Fibroblast of the conjunctiva (primary cell): ENCODE data around the gene VAT1L.
"Not testable (repeated sequence)": the region's sequence is repeated elsewhere in the genome, so short reads cannot be mapped to it uniquely, and the experiment has no call there.

ENCODE experiments used
- DNase-seq: peaks from one replicate; pipeline ENCODE4 v3.0.0-alpha.2; 2010; ENCODE audit warnings: low read depth

VAT1L gene

DNA sequence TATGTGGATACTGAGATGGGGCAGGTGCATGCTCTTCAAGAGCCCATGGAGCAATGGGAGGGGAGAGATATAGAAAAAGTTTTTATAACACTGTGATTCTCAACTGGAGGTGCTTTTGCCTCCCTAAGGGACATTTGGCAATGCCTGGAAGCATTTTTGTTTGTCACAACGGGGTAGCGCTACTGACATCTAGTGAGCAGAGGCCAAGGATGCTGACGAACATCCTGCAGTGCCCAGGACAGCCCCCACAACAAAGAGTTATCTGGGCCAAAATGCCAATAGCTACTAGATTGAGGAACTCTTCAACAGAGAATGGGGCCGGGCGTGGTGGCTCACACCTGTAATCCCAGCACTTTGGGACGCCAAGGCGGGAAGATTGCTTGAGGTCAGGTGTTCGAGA is 166.8 kb downstream of the VAT1L start:
- no peak for DNase-seq

DNA sequence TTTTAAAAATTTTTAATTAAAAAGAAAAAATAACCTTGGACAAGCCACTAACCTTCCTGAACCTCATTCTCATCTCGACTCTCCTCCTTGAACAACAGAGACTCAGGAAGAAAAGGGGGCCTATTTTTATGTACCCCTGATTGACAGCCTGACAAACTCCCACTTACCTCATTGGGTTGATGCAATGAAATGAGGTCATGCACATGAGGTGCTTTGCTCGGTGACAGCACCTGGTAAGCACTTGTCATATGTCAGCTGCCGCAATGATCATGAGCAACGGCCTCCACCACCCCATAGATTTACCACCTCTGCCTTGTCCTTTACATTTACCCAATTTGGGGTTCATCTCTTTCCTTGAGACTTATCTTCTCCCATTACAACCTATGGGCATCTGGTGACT is 167.9 kb downstream of the VAT1L start:
- no peak for DNase-seq

DNA sequence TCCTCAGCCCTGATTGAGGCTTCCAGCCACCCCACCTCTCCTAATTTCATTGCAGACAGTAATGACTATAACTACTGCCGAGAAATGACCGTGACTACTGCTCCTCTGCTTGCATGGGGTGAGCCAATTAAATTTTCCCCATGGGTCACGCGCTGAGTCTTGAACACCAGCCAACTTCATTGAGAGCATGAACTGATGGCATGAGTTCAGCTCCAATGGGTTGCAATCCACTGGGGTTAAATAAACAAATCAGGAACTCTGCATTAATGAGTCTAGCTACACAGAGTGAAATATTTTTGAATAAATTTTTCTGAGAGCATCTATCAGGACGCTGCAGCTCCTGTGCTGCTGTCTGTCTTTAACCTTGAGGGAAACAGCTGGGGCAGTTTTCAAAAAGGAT is 172.4 kb downstream of the VAT1L start:
- DNase-seq: no peak

DNA sequence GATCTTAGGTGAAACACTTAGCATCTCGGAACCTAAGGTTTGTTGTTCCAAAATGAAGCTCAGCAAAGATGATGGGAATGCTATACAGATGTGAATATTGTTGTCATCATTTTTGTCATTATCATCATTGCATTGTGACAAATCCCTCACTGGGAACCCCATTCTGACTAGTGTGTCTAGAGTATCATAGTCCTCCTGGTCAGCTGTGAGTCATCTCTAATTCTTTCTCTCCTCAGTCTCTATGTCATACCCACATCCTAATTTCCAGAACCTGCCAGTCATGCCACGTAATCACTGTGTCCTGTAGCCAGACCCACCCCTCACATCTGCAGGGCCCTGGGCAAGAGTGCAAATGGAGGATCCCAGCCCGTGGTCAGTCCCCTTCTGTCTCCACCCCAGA is 173.4 kb downstream of the VAT1L start:
- no peak for DNase-seq

DNA sequence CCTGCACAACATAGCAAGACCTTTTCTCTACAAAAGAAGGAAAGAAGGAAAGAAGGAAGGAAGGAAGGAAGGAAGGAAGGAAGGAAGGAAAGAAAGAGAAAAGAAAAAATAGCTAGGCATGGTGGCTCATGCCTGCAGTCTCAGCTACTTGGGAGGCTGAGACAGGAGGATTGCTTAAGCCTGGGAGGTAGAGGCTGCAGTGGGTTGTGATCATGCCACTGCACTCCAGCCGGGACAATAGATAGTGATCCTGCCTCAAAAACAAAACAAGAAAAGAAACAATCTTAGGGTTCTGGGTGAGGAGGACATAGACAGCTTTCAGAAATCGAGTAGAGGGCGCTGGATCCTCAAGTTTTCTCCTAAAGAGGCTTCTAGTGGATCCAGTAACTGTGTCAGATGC is 174.3 kb downstream of the VAT1L start:
- DNase-seq: no peak

DNA sequence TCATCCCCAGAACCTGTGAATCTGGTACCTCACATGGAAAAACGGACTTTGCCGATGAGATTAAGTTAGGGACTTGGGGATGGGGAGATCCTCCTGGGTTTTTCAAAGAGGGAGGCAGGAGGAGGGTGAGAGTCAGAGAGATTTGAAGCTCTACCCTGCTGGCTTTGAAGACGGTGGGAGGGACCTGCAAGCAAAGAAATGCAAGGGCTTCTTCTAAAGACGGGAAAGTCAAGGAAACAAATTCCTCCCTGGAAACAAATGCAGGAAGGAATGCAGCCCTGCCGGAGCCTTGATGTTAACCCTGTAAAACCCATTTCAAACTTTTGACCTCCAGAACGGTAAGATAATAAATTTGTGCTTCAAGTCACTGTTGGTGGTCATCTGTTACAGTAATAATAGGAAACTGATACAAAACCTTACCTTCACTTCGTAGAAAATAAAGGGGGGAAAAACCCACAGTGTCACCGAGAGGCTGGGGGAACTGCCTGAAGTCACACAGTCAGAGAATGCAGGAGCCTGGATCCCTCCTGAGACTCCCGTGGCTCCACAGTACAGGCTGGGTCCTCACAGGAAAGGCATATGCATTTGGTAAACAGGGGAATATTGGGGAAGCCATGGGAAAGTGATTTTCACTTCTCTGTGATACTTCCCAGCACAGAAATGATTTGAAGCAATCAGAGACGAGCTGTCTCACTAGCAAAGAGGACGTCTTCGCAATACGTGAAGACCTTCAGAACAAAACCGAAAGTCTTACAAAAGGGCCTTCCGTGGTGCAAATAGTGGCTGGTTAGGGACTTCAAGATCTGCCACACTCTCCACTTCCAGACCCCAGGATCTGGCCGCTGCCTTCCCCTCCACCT is 175.1 kb downstream of the VAT1L start:
- no peak for DNase-seq

DNA sequence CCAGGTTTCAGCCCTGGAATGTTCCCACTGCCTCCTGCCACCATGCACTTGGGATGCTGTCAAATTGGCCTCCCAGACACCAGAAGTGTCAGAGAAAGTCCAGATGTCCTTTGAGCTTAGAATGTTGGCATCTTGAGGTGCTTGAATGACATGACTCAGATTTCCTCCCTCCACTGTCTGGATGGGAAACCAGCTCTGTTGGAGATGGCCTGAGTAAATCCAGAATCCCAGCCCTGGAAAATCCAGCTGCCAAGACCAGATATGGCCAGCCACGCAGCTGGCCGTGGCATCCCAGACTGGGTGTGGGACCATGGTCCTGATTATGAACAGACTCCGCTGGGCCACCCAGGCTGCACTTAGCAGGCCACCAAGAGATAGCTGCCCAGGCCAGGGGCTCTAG is 177.0 kb downstream of the VAT1L start:
- no peak for DNase-seq

DNA sequence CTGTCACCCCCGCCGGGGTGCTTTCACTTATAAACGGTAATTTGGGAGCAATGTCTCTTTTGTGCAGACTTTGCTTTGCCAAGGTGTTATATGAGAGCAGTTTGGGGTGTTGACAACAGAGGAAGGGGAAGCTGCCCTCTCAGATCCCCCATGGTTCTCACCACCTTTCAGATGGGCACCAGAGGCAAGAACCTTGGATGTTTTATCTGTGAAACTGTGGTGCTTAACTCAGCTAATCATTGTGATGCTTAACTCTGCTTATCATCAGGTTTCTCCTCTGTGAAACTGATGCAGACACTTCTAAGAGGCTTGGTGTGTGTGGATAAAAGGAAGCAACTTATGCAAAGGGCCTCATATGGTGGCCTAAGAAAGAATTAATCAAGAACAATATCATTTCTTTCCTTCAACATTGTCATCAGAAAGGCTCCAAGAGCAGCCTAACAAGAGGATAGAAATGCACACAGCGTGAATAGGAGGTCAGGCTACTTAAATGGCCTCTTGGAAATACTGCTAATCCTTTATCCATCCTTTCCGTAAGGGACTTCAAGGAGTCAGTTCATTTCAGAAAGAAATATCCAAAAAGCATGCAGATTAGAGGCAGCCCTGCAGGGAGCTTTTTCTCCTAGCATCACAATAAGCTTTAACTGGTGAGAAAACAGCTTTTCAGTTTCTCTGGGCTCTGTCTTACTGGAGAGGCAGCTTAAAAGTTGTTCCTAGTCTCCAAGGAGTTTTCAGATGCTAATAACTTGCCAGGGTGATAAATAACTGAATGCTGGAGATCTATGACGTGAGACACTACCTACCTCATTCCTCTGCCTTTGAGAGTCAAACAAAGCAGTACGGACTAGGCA is 178.9 kb downstream of the VAT1L start:
- no peak for DNase-seq

DNA sequence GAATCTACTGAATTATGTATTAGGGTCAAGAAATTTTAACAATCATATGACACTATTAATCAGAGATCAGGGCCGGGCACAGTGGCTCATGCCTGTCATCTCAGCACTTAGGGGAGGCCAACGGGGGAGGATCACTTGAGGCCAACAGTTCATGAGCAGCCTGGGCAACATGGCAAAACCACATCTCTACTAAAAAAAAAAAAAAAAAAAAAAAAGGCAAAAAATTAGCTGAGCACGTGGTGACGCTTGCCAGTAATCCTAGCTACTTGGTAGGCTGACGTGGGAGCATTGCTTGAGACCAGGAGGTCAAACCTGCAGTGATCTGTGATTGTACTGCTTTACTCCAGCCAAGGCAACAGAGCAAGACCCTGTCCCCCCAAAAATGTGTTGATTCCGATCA is 181.5 kb downstream of the VAT1L start:
- no peak for DNase-seq

DNA sequence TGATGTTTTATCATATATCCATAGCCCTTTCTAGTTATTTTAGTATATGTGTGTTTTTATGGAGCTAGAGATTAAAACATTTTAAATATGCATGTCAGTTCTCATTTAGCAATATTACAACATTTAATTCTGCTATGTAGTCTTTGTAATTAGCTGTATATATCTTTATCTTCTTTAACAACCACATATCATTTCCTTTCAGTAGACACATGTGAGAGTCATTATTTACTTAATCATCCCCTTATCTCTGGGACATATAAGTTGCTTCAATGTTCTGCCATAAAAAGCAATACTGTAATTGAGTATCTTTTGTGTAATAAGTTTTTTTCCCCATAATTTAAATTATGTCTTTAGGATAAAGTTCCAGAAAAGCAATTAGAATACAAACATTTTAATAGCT is 182.0 kb downstream of the VAT1L start:
- DNase-seq: no peak

DNA sequence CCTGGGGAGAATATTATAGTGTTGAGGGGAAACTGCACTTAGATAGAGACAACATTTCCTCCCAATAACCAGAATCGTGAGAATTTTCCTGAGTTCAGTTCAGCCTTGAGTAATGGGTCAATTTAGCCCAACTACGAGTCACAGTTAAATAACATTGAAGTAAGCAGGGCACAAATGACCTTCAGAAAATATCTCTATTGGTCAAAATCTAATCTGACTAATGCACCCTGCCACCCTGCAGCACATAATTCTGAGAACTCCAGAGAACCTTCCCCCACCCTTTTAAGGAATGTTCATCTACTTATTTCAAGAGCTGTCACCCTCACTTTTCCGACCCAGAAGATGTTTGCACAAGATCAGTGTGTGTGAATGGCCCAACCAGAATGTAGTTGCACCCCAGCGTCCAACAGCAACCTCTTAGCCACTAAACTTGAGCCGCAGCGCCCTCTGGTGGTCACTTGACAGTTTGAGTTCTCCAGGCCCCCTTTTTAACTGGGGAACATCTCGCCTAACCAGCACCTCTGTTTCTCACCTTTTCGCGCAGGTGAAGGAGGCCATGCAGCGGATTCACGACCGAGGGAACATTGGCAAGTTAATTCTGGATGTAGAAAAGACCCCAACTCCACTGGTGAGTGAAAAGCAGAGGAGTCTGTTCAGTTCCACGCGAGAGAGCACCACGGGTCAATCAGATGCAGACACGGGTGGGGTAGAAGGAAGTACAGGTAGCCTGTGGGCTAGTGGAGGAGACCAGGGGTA is 183.1 kb downstream of the VAT1L start:
- peak; percentile 55 for DNase-seq

DNA sequence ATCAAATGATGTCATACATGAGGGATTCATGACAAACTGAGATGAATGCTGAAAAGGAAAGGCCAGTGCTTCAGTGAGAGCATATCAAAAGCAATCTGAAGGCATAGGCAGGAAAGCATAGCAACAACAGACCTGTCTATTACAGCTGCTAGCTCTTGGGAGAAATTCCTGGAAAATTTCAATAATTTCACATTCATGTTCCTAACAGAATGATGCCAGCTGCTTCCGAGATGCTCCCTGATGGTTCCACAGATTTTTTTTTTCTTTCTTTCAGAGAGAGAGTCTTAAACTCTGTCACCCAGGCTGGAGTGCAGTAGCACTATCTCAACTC is 183.7 kb downstream of the VAT1L start:
- DNase-seq: no peak

DNA sequence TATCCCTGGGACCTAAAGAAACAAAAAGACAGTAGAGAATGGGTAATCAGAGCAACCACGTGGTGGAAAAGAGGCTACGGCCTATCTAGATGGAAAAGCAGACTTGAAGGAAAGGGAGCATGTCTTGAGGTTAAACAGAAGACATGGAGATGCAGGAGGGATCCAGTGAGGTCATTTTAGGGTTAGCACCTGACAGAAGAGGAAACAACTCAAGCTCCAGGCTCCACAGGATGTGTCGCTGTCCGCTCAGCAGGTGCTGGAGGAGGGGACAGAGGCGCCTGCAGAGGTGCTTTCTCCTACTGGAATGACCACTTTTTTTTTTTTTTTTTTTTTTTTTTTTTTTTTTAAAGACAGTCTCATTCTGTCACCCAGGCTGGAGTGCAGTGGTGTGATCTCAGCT is 186.5 kb downstream of the VAT1L start:
- DNase-seq: no peak

DNA sequence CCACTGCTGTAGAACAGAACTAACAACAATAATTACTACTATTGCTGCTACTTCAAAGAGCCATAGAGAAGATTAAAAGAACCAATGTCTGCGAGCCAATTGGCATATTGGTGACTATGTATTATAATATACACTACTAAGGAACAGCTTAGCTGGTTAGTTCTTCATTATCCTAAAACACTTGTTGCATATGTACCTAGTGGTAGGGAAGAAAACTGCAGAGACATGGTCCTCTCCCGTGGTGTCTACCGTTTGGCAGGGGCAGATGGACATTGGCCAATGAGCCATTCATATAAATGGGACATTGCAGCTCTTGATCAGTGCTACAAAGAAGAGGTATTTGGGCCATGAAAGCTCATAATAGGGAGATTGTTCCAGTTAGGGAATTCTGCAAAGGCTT is 187.6 kb downstream of the VAT1L start:
- DNase-seq: no peak

DNA sequence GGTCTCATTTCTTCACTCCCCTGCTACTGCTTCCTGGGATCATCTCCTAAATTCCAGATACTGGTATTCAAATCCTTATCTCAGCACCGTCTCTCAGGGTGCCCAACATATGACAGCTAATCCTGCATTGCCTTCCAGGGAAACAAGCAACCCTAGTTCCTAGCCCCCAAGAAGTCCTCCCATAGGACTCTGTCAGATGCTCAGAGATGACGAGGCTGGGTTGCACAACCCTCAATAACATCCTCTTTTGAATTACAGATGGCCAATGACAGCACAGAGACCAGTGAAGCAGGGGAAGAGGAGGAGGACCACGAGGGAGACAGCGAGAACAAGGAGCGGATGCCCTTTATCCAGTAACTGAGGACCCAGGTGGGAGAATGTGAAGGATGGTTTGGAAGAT is 189.0 kb downstream of the VAT1L start:
- DNase-seq: no peak

DNA sequence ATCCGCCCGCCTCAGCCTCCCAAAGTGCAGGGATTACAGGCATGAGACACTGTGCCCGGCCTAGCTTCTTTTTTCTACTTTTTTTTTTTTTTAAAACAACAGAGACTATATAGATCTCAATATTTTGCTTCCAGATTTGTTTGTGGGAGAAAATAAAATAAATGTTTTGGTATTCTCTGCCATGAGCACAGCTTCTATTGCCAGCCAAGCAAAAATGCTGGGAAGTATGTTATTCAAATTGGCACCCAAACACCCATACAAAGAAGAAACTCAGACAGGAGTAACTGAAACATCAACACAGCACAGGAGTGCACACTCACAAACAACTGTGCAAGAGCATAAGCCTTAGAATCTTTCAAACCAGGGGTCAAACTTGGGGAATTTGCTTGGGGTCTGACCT is 196.7 kb downstream of the VAT1L start:
- no peak for DNase-seq

DNA sequence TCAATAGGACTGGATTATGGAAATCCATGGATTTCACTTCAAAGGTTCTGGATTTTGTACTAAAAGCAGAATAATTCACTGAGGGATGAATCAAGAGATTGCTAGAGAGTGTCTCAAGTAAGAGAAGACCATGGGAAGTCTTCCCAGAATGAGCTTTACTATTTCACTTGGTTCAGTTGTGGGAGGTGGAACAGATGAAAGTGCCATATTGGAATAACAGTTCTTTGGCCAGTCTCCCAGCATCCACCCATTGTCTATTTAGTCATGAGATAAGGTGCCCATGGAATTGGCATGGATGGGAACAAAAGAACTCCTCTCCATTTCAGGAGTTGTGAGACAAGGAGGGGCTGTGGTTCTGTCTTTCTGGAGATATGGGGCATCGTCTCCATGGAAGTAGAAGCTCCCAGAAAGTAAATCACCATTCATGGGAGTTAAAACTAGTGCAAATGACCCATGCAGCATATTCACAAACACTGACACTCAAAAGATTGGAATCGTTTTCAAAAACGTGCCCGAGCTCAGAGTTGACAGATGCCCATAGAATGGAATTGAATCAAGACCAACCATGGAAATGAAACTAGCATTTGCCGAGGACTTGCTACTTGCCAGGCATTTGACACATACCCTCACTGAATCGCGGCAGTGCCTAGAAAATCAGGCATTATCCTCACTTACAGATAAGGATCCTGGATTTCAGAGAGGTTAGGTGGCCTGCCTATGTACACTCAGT is 197.8 kb downstream of the VAT1L start:
- no peak for DNase-seq

DNA sequence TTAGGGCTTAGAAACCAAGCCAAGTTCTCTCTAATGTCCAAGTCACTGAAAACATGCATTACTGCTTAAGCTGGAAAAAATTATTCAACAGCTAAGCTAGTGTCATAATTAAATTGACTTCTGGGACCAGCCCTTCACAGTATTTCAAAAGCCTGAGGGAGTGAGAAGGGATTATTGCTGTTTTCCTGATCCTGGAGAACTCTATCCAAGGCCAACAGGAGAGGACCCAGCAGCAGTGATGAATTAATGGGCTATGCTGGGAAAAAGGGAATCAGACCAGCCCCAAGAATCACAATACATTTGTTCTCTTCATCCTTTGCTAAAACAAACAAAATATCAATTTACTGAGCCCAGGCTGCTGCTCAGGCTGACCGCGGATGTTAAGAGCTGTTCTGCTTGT is 199.4 kb downstream of the VAT1L start:
- no peak for DNase-seq

DNA sequence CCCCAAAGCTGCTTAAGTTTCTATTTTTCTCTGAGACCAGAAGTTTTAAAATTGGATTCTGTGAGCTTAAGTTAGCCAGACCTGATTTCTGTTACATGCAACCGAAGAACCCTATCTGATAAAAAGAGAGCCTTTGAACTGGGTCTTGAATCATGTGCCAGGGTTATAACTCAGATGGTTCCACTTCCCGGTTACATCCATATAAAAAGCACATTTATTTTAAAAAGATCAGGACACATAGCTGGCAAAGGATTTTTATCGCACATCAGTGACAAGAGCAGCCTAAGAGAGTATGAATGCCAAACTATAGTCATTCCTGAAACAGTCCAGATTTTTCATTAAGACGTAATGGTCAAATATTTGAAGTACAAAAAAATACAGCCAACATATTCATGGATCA is 201.5 kb downstream of the VAT1L start:
- no peak for DNase-seq

DNA sequence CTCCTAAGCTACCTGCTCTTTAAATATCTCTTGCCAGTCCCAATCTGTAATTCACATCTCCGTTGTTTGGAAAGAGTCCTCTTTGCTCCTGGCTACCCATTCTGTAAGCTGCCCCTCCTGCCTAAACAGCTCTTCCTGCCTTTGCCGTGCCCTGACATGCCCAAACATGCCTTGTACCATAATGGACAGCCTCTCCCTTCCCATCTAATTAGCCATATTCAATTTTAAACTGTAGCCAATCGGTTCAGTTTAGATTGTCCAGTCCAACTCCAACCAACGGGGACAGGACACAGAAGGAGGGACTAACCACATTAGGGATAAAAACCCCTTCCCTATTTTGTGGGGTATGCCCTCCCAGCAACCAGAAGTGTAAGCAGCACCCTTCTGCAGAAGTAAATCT is 203.3 kb downstream of the VAT1L start:
- DNase-seq: no peak

DNA sequence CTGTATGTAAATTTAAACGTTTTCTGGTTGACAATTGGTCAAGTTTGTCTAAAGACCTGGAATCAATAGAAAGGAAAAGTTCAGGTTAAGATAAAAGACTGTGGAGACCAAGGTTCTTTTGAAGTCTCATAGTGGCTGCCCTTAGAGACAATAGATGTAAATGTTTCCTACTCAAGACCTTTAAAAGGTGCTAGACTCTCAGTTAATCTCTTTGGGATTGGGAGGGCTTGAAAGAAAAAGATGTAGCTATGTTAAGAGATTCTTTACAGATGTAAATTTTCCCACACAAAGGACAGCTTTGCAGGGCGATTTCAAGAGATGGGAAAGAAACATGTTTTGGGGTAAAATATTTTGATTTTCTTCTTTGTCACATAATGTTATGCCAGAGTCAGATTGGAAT is 204.0 kb downstream of the VAT1L start:
- DNase-seq: not testable (repeated sequence)
